SK-N-SH (cell line): ENCODE measurements around the gene WNT1.

Experiments used
- CHD2 ChIP-seq: fragments of 150-350 bp; IDR thresholded peaks from 2 replicates; pipeline ENCODE4 v1.6.1; 2018; ENCODE audit warnings: low read length; ENCODE audit not compliant: partially characterized antibody
- CTCF ChIP-seq: fragments of 200-600 bp; sonication (generic); IDR thresholded peaks from 2 replicates; pipeline ENCODE4 v1.6.1; 2017; ENCODE audit warnings: antibody characterized with exemption, mild to moderate bottlenecking, moderate library complexity
- EP300 ChIP-seq, 2 experiments: IDR thresholded peaks; 2 replicates each; pipeline versions ENCODE4 v1.4.0 to v1.6.1; 2012; ENCODE audit warnings: borderline replicate concordance in 1 of 2, low read depth in 1 of 2, low read length in 1 of 2
- FOXJ3 ChIP-seq: sonication (generic); formaldehyde crosslinking; IDR thresholded peaks from 2 replicates; pipeline ENCODE4 v1.5.1; 2020; ENCODE audit warnings: mild to moderate bottlenecking, missing genetic modification reagents
- GATA2 ChIP-seq: sonication (generic); formaldehyde crosslinking; IDR thresholded peaks from 2 replicates; pipeline ENCODE4 v1.5.0; 2020; ENCODE audit warnings: mild to moderate bottlenecking, missing genetic modification reagents
- JUND ChIP-seq: IDR thresholded peaks from 2 replicates; pipeline ENCODE4 v1.4.0; 2012
- MEF2A ChIP-seq: IDR thresholded peaks from 2 replicates; pipeline ENCODE4 v1.4.0; 2012; ENCODE audit warnings: low read depth, borderline replicate concordance
- POLR2AphosphoS5 ChIP-seq: IDR thresholded peaks from 2 replicates; pipeline ENCODE4 v1.6.1; 2012; ENCODE audit warnings: low read depth, low read length
- REST ChIP-seq: IDR thresholded peaks from 2 replicates; pipeline ENCODE4 v1.6.1; 2012; ENCODE audit warnings: mild to moderate bottlenecking, low read depth, low read length, moderate library complexity
- SIN3A ChIP-seq: IDR thresholded peaks from 2 replicates; pipeline ENCODE4 v1.6.1; 2012; ENCODE audit warnings: low read depth, mild to moderate bottlenecking, low read length, moderate library complexity, borderline replicate concordance
- TCF12 ChIP-seq: IDR thresholded peaks from 2 replicates; pipeline ENCODE4 v1.4.0; 2012
- USF2 ChIP-seq: fragments of 150-350 bp; IDR thresholded peaks from 2 replicates; pipeline ENCODE4 v1.6.1; 2017; ENCODE audit warnings: antibody characterized with exemption, low read length, low read depth, borderline replicate concordance
- YY1 ChIP-seq: IDR thresholded peaks from 2 replicates; pipeline ENCODE4 v1.4.0; 2012; ENCODE audit warnings: low read depth, mild to moderate bottlenecking

GRCh38 chr12:48972952-48973483, 5.1 kb upstream of the WNT1 start:
- TF ChIP-seq CHD2 = no peak
- no peak; the same call in 1 of the 2 replicates for TF ChIP-seq CTCF
- no peak for TF ChIP-seq FOXJ3 (CRISPR knock-in tag)
- TF ChIP-seq REST = no peak
- TF ChIP-seq GATA2 (CRISPR knock-in tag) = no peak
- TF ChIP-seq POLR2AphosphoS5 = no peak
- no peak for TF ChIP-seq EP300 (IDR thresholded peaks at IDR 0.05; ENCODE audit: borderline replicate concordance in 1 of 2, low read depth in 1 of 2, low read length in 1 of 2)
- TF ChIP-seq MEF2A = no peak
- TF ChIP-seq TCF12 = no peak
- TF ChIP-seq SIN3A = no peak
- TF ChIP-seq YY1 = no peak
- TF ChIP-seq JUND = no peak
- no peak for TF ChIP-seq USF2
